D721Med (cell line): ENCODE measurements around the gene TMEM42.

Experiments used
- DNase-seq: peaks from one replicate; pipeline ENCODE4 v3.0.0; 2011; ENCODE audit warnings: low spot score; ENCODE audit not compliant: insufficient read length
- FAIRE-seq: peaks from 2 replicates; lab custom pipeline; 2011; peaks lifted over from hg19 to GRCh38; lab: Jason Lieb, UNC
- CTCF ChIP-seq: IDR thresholded peaks from 2 replicates; pipeline ENCODE4 v1.5.1; 2012; ENCODE audit warnings: mild to moderate bottlenecking, control low read depth; ENCODE audit not compliant: insufficient read depth; ENCODE audit errors: missing control alignments

Gene TMEM42

GRCh38 chr3:44899683-44900367 lies 38.1 kb downstream of the TMEM42 start:
- FAIRE-seq (no peak), DNase-seq (no peak)
- no peak for TF ChIP-seq CTCF

GRCh38 chr3:44902628-44903027 lies 40.9 kb downstream of the TMEM42 start:
- no peak for TF ChIP-seq CTCF
- FAIRE-seq = no peak
- no peak for DNase-seq

- FAIRE-seq (no peak), DNase-seq (no peak)
- no peak for TF ChIP-seq CTCF
Measured at GRCh38 chr3:44903314-44903713, 41.6 kb downstream of the TMEM42 start.

- no peak for TF ChIP-seq CTCF
- FAIRE-seq (no peak), DNase-seq (no peak)
Measured at GRCh38 chr3:44903751-44904150, 42.0 kb downstream of the TMEM42 start.

- no peak for DNase-seq
- no peak for TF ChIP-seq CTCF
- no peak for FAIRE-seq
Measured at GRCh38 chr3:44905446-44906157, 43.9 kb downstream of the TMEM42 start.

GRCh38 chr3:44906997-44907396 lies 45.3 kb downstream of the TMEM42 start:
- FAIRE-seq (no peak), DNase-seq (no peak)
- TF ChIP-seq CTCF = no peak

- TF ChIP-seq CTCF = no peak
- DNase-seq (no peak), FAIRE-seq (no peak)
Measured at GRCh38 chr3:44907612-44908011, 45.9 kb downstream of the TMEM42 start.
